Measurements from ENCODE around the gene PRKCSH. TPM values are rescaled to one million over a fixed set of nuclear protein-coding genes. Genes with fewer than 3 reads are reported as not detected.
A peak's percentile ranks its signal among the peaks of the same experiment; 100 is the strongest.

PRKCSH gene
- total RNA-seq, 1 donor from 2014 or later: 288 TPM

GRCh38 chr19:11408591-11408990 lies 26.8 kb upstream of the PRKCSH start:
- peaks cover 16% of the 10 kb centered on the region for H3K27me3 Mint-ChIP-seq
- no peak overlapping the region for H3K27ac Mint-ChIP-seq
- no peak overlapping the region for H3K4me3 Mint-ChIP-seq
- H3K4me1 Mint-ChIP-seq: no peaks in the 10 kb centered on the region
- H3K36me3 Mint-ChIP-seq (ENCODE audit: low read depth): no peaks in the 10 kb centered on the region
- DNase-seq: no peak
- intact Hi-C loops (cut with micrococcal nuclease): no loop called here
- H3K9me3 Mint-ChIP-seq: no peaks in the 10 kb centered on the region

DNA sequence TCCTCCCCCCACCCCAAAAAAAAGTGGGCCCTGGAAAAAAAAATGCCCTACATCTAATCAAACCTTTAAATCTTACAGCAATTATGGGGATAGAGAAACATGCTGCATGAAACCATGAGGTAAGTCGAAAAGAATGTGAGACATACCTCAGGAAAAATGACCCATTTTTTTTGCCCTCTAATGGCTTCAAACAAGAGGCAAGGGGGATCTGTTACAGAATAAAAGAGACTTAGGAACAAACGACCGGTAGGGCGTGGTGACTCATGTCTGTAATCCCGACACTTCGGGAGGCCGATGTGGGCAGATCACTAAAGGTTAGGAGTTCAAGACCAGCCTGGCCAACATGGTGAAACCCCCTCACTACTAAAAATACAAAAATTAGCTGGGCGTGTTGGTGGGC lies 24.8 kb upstream of the PRKCSH start:
- Mint-ChIP-seq H3K4me3 (no peak overlapping the region), H3K27me3 (peaks cover 13% of the 10 kb centered on the region), H3K27ac (no peak overlapping the region), H3K9me3 (no peaks in the 10 kb centered on the region), H3K4me1 (no peaks in the 10 kb centered on the region), H3K36me3 (ENCODE audit: low read depth) (no peaks in the 10 kb centered on the region)
- DNase-seq: no peak
- intact Hi-C loops (cut with micrococcal nuclease): no loop called here

DNA sequence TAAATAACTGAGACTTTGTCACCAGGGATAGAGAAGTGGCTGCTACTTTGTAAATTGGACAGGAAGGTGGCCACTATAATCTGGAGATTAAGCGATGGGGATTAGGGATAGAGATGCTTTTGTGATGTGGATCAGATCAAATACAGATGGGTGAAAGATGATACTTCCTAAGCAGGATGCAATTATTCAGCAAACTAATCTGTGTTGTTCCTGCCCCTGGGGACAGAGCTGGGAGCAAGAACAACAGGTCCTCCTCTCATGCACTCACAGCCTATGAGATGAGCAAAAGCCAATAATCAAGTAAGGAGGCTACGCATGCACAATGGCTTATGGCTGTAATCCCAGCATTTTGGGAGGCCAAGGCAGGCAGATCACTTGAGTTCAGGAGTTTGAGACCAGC lies 20.9 kb upstream of the PRKCSH start:
- Mint-ChIP-seq H3K36me3 (ENCODE audit: low read depth) (no peaks in the 10 kb centered on the region), H3K4me1 (peaks cover 2% of the 10 kb centered on the region), H3K4me3 (no peak overlapping the region), H3K27me3 (peaks cover 37% of the 10 kb centered on the region), H3K27ac (no peak overlapping the region), H3K9me3 (no peaks in the 10 kb centered on the region)
- peak; percentile 52 for DNase-seq
- intact Hi-C loops (cut with micrococcal nuclease): no loop called here

DNA sequence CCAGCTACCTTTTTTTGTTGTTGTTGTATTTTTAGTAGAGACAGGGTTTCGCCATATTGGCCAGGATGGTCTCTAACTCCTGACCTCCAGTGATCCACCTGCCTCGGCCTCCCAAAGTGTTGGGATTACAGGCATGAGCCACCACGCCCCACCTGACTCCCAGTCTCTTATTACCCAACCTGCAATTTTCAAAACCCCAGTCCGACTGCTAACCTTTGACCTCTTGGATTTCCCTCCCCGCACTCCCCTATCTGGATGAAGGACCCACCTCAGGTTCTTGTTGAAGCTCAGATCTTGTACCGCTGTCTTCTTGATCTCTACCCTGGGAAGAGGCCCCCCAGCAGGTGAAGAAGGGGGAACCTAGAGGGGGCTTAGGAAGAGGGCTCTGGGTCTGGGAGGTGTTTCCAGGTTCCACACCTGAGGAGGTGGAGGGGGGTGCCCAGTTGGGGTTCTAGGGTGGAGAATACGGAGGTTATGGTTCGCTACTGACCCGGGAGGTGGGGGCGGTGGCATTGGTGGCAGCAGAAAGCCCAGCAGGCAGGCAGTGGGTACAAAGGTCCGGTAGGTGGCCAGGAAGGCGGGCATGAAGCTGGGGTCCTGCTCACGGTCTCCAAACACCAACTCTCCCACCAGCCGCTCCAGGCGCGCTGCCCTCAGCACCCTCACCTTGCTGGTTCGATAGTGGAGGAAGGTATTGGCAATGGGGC lies 18.9 kb upstream of the PRKCSH start:
- peaks cover 48% of the 10 kb centered on the region for H3K27me3 Mint-ChIP-seq
- no peak for DNase-seq
- intact Hi-C loops (cut with micrococcal nuclease): no loop called here
- H3K36me3 Mint-ChIP-seq (ENCODE audit: low read depth): no peaks in the 10 kb centered on the region
- no peaks in the 10 kb centered on the region for H3K9me3 Mint-ChIP-seq
- H3K27ac Mint-ChIP-seq: no peak overlapping the region
- no peak overlapping the region for H3K4me3 Mint-ChIP-seq
- H3K4me1 Mint-ChIP-seq: peaks cover 13% of the 10 kb centered on the region

GRCh38 chr19:11418094-11418548 lies 17.3 kb upstream of the PRKCSH start:
- intact Hi-C loops (cut with micrococcal nuclease): no loop called here
- H3K27ac Mint-ChIP-seq: no peak overlapping the region
- H3K4me3 Mint-ChIP-seq: no peak overlapping the region
- DNase-seq: no peak
- peaks cover 25% of the 10 kb centered on the region for H3K4me1 Mint-ChIP-seq
- H3K27me3 Mint-ChIP-seq: peaks cover 62% of the 10 kb centered on the region
- H3K9me3 Mint-ChIP-seq: no peaks in the 10 kb centered on the region
- H3K36me3 Mint-ChIP-seq (ENCODE audit: low read depth): no peaks in the 10 kb centered on the region

- H3K4me3 Mint-ChIP-seq: no peak within 1 kb of the TSS
These were observed 16.6 kb upstream of the PRKCSH start, which contains the start of gene RGL3 for GRCh38 chr19:11418549-11419506. Gene RGL3, minus strand, starts transcription at chr19:11419314. Its CDS starts 36 bp downstream, at chr19:11419278.

DNA sequence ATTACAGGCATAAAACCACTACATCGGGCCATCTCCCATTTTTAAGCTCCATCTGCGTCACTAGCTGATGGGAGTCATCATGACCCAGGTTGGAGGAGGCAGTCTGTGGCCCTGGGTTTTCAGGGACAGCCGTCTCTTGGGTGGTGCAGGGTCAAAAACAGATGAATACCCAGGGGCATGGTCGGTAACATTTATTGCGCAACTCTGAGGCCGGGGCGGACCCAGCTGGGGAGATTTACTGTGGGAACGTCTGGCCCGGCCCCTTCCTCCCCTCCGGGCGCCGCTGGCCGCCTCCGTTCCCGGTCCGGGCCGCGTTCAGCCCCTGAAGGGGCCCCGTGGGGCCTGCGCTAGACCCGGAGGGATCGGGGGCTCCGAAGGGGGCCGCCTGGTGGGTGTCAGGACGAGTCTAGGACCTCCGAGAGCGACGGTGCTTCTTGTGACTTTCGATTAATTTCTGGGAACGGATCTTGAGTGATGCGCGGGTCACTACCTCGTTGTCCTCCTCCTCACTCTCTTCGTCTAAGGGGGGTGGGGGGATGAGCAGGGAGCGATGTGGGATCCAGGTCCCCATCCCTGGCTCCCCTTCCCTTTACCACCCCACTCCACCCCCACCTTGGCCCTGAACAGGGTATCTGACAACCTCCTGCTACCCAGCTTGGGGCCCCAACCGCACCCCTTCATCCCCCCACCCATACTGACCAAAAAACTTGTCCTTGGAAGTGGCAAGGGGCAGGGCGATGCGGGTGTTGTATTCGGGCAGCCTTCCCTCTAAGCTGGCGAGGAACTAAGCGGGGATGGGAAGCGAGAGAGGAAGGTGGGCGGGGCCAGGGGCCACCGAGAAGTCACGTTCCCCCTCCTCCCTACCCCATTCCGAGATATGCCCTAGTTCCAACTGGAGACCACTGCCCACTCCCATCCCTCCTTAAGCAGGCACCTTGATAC lies 14.7 kb upstream of the PRKCSH start:
- intact Hi-C loops (cut with micrococcal nuclease): loop anchor here (2.0 to 5.0 kb wide), 2 partner anchors 38 to 62 kb away; partner anchors contain the start of gene ELAVL3
- no peaks in the 10 kb centered on the region for H3K36me3 Mint-ChIP-seq (ENCODE audit: low read depth)
- H3K4me1 Mint-ChIP-seq: peaks cover 33% of the 10 kb centered on the region
- no peaks in the 10 kb centered on the region for H3K9me3 Mint-ChIP-seq
- no peak overlapping the region for H3K27ac Mint-ChIP-seq
- peak overlapping the region; percentile 82 for H3K4me3 Mint-ChIP-seq
- peaks cover 73% of the 10 kb centered on the region for H3K27me3 Mint-ChIP-seq
- no peak for DNase-seq

More at GRCh38 chr19:11418549-11419506, 16.6 kb upstream of the PRKCSH start, which contains the start of gene RGL3:
- Mint-ChIP-seq H3K27me3 (peaks cover 69% of the 10 kb centered on the region), H3K27ac (no peak within 1 kb of the TSS), H3K36me3 (ENCODE audit: low read depth) (no peaks in the 10 kb centered on the region), H3K4me1 (peaks cover 31% of the 10 kb centered on the region), H3K9me3 (no peaks in the 10 kb centered on the region)
- intact Hi-C loops (cut with micrococcal nuclease): no loop called here
- peak; percentile 55 for DNase-seq

DNA sequence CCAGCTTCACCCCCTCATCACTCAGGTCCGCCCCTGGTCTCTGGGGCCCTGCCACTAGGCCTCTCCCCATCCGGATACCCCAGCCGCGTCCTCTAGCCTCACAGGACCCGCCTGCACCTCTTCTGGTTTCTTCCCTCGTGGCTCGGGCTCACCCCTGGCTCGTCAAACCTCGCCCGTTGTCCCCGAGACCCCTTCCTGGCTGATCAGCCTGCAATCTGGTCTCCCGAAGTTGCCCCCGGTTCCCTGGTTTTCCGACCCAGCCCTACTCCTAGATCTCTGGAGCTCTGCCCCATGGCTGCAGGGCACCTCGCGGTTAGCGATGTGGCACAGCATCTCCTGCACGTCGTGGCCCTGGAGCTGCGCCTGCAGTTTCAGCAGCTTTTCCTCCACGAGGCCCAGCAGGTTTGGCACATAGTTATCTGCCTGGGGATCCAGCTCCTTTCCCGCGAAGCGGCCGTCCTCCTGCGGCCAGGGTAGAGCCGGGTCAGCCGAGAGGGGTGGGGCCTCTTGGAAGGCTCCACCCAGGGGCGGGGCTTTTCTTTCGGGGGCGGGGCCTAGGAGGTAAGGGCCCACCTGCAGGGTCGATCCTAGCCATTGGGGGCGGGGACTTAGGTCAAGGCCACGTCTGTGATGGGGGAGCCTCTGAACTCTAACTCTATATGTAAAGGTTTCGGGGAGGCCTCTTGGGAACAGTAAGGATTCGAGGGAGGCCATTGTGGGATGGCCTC lies 13.9 kb upstream of the PRKCSH start:
- Mint-ChIP-seq H3K36me3 (ENCODE audit: low read depth) (no peaks in the 10 kb centered on the region), H3K27ac (no peak overlapping the region), H3K9me3 (no peaks in the 10 kb centered on the region), H3K4me1 (peaks cover 33% of the 10 kb centered on the region), H3K4me3 (peak overlapping the region; percentile 82), H3K27me3 (peaks cover 68% of the 10 kb centered on the region)
- peak; percentile 80 for DNase-seq
- intact Hi-C loops (cut with micrococcal nuclease): loop anchor here (2.0 to 5.0 kb wide), 2 partner anchors 39 to 61 kb away; partner anchors contain the start of gene ELAVL3

DNA sequence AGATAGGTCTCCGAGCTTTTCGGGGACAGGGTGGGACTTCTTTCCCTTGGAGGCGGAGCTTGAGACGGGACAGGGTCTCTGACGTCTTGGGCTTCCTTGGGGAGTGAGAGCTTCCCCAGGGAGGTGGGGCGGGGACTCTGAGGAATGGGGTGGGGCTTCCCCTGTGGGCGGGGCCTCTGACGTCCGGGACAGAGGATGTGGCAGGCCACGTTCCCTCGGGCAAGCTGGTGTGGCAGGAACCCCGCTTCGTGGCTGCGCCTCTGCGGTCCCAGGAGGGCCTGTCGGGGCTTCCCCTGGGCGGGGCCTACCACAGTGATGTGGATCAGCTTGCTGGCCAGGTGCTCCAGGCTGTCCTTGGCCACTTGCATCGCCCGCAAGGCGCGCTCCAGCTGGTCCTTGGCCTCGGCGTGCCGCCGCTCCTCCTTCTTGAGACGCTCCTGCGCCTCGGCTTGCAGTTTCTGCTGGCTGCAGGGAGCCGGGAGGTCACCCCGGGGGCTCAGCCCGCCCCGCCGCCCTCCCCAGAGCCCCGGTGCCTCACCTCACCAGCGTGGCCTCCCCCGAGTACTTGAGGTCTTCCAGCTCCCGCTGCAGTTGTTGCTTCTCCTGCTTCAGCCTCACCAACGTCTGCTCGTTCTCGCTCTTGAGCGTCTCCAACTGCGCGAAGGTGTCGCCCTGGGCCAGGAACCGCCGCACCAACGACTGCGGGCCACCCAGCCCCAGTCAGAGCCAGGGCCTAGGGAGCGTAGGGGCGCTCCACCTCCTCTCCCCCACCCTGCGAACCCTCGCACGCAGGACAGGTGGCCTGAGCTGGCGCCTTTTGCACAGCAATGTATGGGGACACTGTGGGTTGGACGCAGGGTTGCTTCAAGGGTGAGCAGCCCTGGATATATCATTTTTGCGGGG lies 13.0 kb upstream of the PRKCSH start:
- peak; percentile 92 for DNase-seq
- no peaks in the 10 kb centered on the region for H3K9me3 Mint-ChIP-seq
- peak overlapping the region; percentile 82 for H3K4me3 Mint-ChIP-seq
- H3K4me1 Mint-ChIP-seq: peaks cover 33% of the 10 kb centered on the region
- no peaks in the 10 kb centered on the region for H3K36me3 Mint-ChIP-seq (ENCODE audit: low read depth)
- peak overlapping the region; percentile 60 for H3K27ac Mint-ChIP-seq
- peaks cover 61% of the 10 kb centered on the region for H3K27me3 Mint-ChIP-seq
- intact Hi-C loops (cut with micrococcal nuclease): loop anchor here (5.0 kb wide), 1 partner anchor 60 kb away; the partner anchor contains the start of gene ELAVL3

GRCh38 chr19:11423164-11423790 lies 12.2 kb upstream of the PRKCSH start:
- no peak for DNase-seq
- H3K4me1 Mint-ChIP-seq: peaks cover 33% of the 10 kb centered on the region
- H3K27ac Mint-ChIP-seq: no peak overlapping the region
- H3K27me3 Mint-ChIP-seq: peaks cover 52% of the 10 kb centered on the region
- H3K36me3 Mint-ChIP-seq (ENCODE audit: low read depth): no peaks in the 10 kb centered on the region
- intact Hi-C loops (cut with micrococcal nuclease): loop anchor here (5.0 kb wide), 1 partner anchor 59 kb away; the partner anchor contains the start of gene ELAVL3
- H3K9me3 Mint-ChIP-seq: no peaks in the 10 kb centered on the region
- H3K4me3 Mint-ChIP-seq: peak overlapping the region; percentile 82

DNA sequence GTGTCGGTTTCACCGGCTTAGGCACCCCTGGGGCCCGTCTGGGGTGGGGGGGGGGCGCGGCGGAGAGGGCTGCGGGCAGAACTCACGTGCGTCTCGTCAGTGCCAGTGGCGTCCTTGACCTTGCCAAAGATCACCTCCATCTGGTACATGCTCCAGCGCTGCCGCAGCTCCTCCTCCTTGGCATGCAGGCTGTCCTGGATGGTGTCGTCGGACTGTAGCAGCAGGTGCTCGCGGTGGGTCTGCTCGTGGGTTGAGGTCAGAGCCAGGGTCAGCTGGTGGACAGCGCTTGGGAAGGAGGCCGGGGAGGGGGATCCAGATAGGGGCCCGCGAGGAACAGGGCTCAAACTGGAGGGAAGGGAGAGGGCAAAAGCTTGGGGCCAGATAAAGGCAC lies 11.6 kb upstream of the PRKCSH start:
- DNase-seq: no peak
- H3K4me1 Mint-ChIP-seq: peaks cover 33% of the 10 kb centered on the region
- no peak overlapping the region for H3K27ac Mint-ChIP-seq
- H3K27me3 Mint-ChIP-seq: peaks cover 47% of the 10 kb centered on the region
- intact Hi-C loops (cut with micrococcal nuclease): loop anchor here (5.0 kb wide), 1 partner anchor 59 kb away; the partner anchor contains the start of gene ELAVL3
- H3K36me3 Mint-ChIP-seq (ENCODE audit: low read depth): no peaks in the 10 kb centered on the region
- no peak overlapping the region for H3K4me3 Mint-ChIP-seq
- no peaks in the 10 kb centered on the region for H3K9me3 Mint-ChIP-seq

All from activated CD4-positive, alpha-beta T cell treated with anti-CD3 and anti-CD28 coated beads, Interleukin-2, amount 10 ng/mL, durations not matched to agents 24 days and 14 days (primary cell).